HG03196 (cell line): ENCODE data around the gene STAMBP.
"Not testable (repeated sequence)": the region's sequence is repeated elsewhere in the genome, so short reads cannot be mapped to it uniquely, and the experiment has no call there.

Experiments used
- ATAC-seq: cut with Tn5 transposase; IDR thresholded peaks from one replicate; pipeline ENCODE4 v1.9.1; 2021; ENCODE audit not compliant: unreplicated experiment

The STAMBP gene

DNA sequence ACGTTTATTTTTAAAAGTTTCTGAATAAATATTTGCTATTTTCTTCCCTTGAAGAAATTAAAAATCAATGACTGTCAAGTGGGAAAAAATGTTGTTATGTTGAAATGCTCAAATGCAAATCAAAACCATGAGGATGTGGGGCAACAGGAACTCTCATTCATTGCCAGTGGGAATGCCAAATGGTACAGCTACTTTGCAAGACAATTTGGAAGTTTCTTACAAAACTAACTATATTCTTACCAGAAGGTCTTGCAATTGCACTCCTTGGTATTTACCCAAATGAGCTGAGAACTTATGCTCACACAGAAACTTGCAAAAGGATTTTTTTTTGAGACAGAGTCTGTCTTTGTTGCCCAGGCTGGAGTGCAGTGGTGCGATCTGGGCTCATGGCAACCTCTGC, 56.6 kb downstream of the STAMBP start:
- ATAC-seq: no peak

DNA sequence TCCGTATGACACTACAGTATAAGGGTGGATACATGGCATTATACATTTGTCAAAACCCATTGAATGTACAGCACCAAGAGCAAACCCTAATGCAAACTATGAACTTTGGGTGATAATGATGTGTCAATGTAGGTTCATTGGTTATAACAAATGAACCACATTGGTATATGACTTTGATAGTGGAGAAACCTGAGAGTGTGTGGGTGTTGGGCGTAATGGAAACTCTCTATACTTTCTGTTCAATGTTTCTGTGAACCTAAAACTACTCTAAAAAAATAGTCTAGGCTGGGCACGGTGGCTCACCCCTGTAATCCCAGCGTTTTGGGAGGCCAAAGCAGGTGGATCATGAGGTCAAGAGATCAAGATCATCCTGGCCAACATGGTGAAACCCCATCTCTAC, 57.6 kb downstream of the STAMBP start:
- ATAC-seq: no peak

DNA sequence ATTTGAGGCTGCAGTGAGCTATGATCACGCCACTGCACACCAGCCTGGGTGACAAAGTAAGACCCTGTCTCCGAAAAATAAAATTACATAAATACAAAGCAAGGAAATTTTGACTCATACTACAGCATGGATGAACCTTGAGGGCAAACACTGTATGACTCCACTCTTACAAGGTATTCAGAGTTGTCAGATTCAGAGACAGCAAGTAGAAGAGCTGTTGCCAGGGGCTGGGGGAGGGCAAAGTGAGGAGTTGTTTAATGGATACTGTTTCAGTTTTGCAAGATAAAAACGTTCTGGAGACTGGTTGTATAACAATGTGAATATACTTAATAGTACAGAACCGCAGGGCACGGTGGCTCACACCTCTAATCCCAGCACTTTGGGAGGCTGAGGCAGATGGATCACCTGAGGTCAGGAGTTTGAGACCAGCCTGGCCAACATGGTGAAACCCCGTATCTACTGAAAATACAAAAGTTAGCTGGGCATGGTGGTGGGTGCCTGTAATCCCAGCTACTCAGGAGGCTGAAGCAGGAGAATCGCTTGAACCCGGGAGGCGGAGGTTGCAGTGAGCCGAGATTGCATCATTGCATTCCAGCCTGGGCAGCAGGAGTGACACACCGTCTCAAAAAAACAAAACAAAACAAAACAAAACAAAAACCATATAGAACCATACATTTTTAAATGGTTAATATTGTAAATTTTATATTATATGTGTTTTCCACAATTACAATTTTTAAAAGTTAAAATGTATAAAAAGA, 59.0 kb downstream of the STAMBP start:
- not testable (repeated sequence) for ATAC-seq

DNA sequence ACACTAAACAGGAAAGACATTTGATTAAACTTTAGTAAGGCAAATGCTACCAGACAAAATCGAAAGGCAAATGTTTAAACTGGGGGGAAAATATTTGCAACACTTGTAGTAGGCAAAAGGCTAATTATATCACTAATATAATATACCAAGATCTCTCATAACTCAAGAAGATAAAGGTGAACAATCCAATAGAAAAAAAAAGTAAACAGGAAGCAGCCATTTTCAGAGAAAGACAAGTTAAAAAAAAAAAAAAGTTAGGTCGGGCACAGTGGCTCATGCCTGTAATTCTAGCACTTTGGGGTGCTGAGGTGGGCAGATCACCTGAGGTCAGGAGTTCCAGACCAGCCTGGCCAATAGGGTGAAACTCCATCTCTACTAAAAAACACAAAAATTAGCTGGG, 59.6 kb downstream of the STAMBP start:
- no peak for ATAC-seq

DNA sequence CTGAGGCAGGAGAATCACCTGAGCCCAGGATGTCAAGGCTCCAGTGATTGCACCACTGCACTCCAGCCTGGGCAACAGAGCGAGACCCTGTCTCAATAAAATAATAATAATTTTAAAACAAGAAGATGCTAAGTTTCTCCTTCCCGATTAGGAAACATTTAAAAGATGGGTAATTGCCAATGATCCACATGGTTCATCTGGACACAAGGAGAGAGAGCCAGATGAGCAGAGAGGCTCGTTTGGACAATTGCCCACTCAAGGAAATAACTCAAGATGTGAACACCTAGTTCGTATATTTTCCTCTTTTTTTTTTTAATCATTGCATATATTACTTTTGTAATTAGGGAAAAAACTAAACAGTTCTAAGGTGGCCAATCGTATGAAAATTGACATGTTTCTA, 60.4 kb downstream of the STAMBP start:
- no peak for ATAC-seq

DNA sequence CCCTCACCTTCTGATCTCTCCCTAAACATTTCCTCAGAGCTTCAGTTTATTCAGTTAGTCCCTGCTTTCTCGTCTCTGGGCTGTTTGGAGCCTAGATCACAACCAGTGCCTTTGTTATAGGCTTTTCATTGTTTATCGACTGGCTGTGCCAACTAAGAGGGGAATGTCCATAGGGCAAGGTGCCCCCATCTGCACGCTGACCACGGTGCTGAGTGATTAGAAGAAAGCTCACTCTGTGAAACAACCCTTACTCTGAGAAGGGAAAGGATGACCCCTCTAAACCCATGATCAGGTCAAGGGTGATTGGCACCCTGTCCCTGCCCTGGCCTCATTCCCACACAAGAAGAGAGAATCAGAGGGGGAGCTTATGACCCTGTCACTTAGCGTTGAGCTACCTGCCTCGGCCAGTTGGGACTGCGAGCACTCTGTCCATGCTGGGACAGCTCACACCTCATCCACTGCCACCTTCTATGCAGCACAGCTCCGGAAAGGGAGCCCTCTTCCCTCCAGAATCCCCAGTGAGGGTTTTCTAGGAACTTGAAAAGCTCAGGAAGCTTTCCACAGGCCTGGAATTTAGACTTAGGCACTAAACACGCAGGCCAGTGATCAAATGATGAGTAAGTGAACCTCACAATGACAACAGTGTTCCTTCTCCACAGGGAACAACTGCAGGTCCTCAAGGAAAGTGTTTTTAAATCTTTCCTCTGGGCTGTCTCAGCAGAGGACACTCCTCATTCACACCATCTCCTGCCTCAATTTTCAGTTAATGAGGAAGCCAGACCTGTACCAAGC, 61.7 kb downstream of the STAMBP start:
- no peak for ATAC-seq

DNA sequence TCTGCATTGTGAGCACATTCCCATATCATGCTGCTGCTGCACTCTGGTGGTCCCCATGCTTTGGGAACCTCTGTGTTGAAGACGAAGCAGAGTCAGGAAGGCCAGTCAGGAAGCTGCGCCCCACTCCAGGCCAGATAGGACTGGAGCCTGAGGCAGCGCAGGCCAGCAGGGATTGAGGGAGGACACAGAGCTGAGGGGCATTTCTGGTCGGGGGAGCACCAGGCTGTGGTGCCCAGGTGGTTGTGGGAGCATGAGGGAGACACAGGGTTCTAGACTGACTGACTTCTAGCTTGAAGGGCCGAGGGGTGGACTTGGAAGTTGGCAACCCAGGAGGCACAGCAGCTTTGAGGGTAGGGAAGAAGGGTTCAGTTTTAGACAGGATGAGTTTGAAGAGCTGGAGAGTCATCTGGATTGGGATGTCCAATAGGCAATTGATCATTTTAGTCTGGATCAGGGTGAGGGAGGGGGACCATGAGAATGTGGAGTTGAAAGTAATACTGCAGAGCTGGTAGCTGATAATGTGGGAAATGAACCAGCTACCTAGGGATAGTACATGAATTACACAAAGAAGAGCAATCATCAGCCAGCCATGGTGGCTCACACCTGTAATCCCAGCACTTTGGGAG, 62.6 kb downstream of the STAMBP start:
- no peak for ATAC-seq

DNA sequence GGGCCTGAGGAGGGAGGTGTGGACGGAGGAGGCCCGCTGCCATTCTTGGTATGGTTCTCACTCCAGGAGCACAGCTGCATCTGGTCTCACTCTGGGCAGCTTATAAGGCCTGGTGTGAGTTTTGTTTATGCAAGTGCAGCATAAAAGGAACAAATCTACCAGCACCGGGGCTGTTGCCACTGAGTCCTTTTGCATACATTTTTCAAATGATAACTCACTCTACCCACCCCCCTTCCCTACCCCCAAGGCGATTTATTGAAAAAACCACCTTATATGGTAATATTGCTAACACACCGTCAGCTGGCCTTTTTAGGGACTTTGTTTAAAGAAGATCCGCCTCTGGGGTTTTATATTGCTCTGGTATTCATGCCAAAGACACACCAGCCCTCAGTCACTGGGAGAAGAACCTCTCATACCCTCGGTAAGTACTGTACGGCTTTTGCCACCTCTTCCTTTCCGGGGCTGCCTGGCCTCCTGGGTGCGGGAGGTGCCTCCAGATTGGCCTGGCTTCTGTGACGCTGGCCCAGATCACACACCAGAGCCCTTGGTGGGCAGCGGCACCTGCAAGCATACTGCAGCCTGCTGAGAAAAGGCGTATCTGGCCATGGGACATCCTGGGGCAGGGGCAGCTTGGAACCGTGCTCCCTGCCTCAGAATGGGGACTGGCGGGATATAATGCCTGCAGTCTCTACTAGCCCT, 64.0 kb downstream of the STAMBP start, which contains the start of gene ACTG2:
Gene ACTG2 (plus strand): TSS at position 378 of the 699 bp plus-strand sequence. CDS start 8,304 bp downstream, outside the sequence.
- ATAC-seq: no peak

DNA sequence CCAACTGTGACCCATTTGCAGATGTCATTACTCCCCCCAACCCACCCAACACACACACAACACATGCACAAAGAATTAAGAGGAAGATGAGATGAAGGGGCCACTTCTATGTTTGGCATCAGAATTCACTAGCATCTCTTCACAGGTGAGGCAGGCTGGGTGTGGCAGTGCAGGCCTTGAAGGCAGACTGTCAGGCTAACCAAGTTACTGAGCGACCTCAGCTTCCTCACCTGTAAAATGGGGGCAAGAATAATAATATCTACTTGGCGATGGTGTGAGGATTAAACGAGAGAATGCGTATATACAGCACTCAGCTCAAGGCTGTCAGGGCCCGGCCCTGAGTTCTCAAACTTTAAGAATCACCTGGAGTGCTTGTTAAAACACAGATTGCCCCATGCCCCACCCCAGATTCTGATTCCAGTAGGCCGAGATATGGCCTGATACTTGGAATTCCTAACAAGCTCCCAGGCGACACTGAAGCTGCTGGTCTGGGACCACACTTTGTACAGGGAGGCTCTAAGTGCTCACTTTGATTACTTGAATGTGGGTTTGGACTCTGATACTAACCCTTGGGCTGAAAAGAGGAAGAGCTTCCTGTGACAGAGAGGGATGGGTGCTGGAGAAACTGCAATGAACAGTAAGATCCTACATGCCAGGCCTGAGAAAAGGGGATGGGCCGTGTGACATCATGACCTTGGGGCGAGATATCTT, 65.2 kb downstream of the STAMBP start:
- ATAC-seq: no peak

DNA sequence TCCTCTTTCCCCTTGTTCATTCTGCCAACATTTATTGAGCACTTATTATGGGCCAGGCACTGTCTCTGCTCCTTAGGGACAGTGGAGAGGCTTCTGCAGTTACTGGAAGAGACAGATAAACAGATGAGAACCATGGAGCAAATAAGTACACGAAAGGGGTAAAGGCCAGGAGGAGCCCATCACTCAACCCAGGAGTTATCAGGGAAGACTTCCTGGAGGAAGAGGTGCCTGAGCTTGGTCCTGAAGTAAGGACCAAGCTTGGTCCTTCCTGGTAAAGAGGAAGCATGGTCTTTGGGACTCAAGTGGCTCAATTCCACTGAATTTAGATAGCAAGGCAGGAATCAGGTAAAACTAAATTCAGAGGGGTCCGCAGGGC, 65.7 kb downstream of the STAMBP start:
- ATAC-seq: no peak

DNA sequence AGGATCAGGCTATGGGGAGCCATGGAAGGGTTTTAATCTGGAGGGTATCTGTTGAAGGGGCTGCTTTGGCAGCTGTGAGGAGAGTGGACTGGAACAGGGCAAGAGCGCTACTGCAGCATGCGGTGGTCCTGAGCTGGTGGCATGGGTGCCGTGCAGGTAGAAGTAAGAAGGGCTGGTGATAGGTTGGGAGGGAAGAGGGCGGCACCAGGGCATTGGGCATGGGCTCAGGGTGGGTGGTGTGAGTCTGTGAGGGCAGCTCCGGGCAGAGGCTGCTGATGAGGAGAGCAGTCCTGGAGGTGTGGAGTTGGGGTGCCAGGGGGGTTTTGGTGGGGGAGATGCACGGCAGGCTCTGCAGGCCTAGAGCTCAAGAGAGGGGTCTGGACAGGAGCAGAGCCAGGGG, 66.1 kb downstream of the STAMBP start:
- ATAC-seq: no peak

DNA sequence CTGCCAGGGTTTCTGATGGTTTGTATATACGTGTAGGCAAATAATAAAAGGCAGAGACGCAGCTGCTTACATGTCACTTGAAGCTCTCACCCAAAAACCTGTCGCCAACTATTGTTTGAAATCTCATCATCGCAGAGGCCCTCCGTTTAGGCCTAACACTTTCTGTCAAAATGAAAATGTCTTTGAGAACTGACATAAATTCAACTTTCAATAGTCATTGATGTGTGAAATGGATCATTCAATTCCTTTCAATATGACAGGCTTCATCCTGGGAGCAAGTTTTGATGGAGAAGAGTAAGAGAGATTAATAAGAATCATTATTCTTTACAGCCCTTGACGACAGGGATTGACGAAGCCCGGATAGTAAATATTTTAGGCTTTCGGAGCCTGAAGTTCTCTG, 66.7 kb downstream of the STAMBP start:
- ATAC-seq: no peak

DNA sequence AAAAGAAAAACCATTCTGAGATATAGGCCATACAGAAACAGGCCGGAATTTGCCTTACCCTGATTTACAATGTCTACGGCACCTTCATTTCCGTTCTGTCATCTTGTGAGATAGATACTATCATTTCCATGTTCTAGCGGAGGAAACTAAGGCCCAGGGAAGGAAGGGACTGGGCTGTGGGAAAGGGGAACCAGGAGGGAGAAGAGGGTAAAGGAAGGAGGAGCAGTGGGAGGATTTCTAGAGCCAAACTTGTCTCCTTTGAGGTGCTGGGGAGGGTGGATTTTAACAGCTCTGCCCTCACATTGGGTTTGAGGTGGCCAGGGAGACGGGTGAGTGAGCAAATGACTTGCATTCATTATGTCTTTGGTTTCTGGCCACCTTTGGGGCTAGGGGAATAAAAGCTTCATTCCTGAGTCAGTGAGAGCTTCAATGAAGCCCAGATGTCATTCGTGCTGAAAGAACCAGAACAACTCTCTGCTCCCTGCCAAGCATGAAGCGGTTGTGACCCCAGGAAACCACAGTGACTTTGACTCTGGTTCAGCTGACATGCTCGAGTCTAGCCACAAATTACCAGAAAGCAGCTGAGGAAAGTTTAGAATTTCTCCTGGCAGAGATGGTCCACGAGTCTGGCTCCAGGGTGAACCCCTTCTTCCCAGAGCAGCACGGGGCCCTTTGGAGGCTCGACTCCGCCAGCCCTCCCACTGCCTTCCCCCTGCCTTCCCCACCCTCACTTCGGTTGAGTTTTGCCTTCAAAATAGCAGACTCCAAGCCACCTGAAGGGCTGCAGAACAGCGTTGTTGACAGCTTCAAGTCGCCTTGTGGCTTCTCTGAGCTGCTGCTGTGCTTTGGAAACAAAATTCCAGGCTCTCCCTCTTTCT, 67.8 kb downstream of the STAMBP start:
- peak; percentile 63 for ATAC-seq

DNA sequence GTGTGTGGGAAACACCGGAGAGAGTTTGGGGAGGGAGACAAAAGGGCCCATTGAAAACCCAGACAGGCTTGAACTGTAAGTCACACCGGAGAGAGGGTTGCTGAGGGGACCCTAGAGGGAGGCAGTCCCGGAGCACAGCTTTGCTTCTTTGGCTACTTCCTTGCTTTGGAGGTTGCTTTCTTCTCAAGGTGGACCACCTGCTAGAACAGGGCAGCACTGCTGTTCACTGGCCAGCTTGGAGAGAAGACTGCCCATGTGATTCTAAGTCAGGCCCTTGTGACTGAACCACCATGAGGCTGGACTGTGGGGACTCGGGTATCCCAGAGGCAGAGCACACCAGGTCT, 68.5 kb downstream of the STAMBP start:
- no peak for ATAC-seq

DNA sequence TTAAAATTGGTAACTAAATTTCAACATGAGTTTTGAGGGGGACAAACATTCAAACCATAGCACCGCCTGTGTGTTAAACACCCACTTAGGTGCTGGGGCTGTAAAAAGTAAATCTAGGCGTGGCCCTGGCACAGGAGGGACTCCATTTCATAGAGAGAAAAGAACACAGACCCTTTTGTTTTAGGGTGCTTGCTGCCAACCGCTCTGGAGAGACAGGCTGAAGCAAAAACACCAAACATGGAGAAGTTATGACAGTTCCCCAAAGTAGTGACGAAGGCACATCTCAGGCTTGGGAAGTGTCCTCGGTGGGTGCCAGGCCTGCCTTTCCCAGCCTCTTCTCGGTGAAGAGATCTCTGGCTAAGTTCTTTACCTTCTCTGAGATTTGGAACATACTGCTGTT, 69.2 kb downstream of the STAMBP start:
- no peak for ATAC-seq

DNA sequence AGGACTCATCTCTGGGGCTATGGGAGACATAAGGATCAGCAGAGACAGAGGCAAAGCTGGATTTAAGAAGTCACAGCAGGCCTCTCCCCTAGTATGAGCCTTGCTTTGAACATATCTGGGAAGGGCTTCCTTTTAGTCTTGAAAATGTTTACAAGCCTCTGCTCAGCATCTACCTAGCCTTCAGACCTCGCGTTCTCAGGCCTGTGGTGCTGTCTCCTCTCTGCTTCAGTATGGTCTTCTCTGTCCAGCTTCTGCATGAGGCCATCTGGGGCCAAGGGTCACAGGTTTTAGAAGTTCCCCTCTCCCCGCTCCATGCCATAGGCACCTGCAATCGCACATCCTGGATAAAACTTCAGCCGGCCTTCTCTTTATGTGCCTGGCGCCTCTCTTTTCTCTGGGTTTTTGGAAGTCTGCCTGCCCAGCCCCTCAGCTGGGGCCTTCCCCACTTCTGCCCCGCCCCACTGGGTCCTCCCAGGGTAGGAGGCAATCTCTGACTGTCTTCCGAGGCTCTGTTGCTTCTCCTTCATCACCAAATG, 71.1 kb downstream of the STAMBP start:
- no peak for ATAC-seq

DNA sequence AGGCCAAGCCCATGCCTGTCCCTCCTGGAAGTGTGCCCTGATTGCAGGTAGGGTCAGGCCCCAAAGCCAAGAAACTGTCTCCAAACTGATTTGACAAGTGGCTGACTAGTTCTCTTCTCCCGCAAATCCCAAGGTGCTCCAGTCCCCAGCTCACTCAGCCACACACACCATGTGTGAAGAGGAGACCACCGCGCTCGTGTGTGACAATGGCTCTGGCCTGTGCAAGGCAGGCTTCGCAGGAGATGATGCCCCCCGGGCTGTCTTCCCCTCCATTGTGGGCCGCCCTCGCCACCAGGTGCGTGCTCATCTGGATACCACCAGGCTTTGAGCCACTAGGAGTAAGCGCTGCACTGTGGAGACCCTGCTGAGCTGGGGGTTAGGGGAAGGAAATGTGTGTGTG, 72.4 kb downstream of the STAMBP start:
- ATAC-seq: no peak

DNA sequence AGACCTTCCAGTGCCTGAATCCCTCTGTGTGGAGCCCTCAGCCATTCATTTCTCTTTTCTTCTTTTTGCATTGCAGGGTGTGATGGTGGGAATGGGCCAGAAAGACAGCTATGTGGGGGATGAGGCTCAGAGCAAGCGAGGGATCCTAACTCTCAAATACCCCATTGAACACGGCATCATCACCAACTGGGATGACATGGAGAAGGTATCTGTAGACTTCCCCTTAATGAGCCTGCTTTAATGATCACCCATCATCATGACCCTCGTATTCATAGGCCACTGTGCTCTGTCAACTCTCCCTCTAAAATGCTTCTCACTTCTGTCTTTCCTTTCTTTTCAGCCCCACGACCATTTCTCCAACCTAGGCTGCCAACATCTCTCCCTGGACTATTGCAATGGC, 73.5 kb downstream of the STAMBP start:
- ATAC-seq: no peak

DNA sequence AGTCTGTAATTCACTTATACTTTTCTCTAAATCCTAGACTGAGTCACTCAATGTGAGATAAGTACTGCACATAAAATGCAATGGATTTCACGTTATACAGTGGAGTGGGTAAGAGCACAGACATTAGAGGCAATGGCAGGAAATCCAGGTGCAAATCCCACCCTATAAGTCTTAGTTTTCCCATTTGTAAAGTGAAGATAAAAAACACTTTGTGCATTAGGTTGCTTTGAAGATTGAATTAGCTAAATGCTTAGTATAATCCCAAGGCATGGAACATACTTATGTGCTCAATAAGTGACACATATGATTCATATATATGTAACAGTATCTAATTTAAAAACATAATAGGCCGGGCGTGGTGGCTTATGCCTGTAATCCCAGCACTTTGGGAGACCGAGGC, 74.6 kb downstream of the STAMBP start:
- no peak for ATAC-seq
